SK-N-SH (cell line): ENCODE results near the gene SUFU.

Experiments used
- EP300 ChIP-seq, 2 experiments: IDR thresholded peaks; 2 replicates each; pipeline versions ENCODE4 v1.4.0 to v1.6.1; 2012; ENCODE audit warnings: borderline replicate concordance in 1 of 2, low read depth in 1 of 2, low read length in 1 of 2
- EZH2phosphoT487 ChIP-seq: fragments of 200-600 bp; sonication (generic); IDR thresholded peaks from 2 replicates; pipeline ENCODE4 v1.6.1; 2017; ENCODE audit warnings: low read depth, mixed run types, mild to moderate bottlenecking, antibody characterized with exemption, moderate library complexity, borderline replicate concordance
- FOXM1 ChIP-seq: IDR thresholded peaks from 2 replicates; pipeline ENCODE4 v1.4.0; 2012; ENCODE audit warnings: low read depth, mild to moderate bottlenecking
- JUND ChIP-seq: IDR thresholded peaks from 2 replicates; pipeline ENCODE4 v1.4.0; 2012
- POLR2AphosphoS5 ChIP-seq: IDR thresholded peaks from 2 replicates; pipeline ENCODE4 v1.6.1; 2012; ENCODE audit warnings: low read depth, low read length
- RCOR1 ChIP-seq: fragments of 150-350 bp; IDR thresholded peaks from 2 replicates; pipeline ENCODE4 v1.6.1; 2017; ENCODE audit warnings: antibody characterized with exemption, low read length
- TAF1 ChIP-seq: IDR thresholded peaks from 2 replicates; pipeline ENCODE4 v1.6.1; 2012; ENCODE audit warnings: low read depth, mild to moderate bottlenecking, low read length, moderate library complexity, borderline replicate concordance
- TEAD4 ChIP-seq: IDR thresholded peaks from 2 replicates; pipeline ENCODE4 v1.4.0; 2012; ENCODE audit warnings: mild to moderate bottlenecking, borderline replicate concordance; ENCODE audit not compliant: insufficient read depth
- YY1 ChIP-seq: IDR thresholded peaks from 2 replicates; pipeline ENCODE4 v1.4.0; 2012; ENCODE audit warnings: low read depth, mild to moderate bottlenecking
- TF ChIP-seq, protein P1 (sequence below): IDR thresholded peaks from 2 replicates; pipeline ENCODE4 v1.6.1; 2012; ENCODE audit warnings: mild to moderate bottlenecking, low read depth, low read length, moderate library complexity
- TF ChIP-seq, protein P2 (sequence below): fragments of 200-600 bp; sonication (generic); IDR thresholded peaks from 2 replicates; pipeline ENCODE4 v1.6.1; 2017; ENCODE audit warnings: antibody characterized with exemption, mild to moderate bottlenecking, moderate library complexity
- TF ChIP-seq, protein P3 (sequence below): IDR thresholded peaks from 2 replicates; pipeline ENCODE4 v1.4.0; 2012; ENCODE audit warnings: low read depth, borderline replicate concordance
- TF ChIP-seq, protein P4 (sequence below): IDR thresholded peaks from 2 replicates; pipeline ENCODE4 v1.4.0; 2012; ENCODE audit warnings: low read depth

DNA sequence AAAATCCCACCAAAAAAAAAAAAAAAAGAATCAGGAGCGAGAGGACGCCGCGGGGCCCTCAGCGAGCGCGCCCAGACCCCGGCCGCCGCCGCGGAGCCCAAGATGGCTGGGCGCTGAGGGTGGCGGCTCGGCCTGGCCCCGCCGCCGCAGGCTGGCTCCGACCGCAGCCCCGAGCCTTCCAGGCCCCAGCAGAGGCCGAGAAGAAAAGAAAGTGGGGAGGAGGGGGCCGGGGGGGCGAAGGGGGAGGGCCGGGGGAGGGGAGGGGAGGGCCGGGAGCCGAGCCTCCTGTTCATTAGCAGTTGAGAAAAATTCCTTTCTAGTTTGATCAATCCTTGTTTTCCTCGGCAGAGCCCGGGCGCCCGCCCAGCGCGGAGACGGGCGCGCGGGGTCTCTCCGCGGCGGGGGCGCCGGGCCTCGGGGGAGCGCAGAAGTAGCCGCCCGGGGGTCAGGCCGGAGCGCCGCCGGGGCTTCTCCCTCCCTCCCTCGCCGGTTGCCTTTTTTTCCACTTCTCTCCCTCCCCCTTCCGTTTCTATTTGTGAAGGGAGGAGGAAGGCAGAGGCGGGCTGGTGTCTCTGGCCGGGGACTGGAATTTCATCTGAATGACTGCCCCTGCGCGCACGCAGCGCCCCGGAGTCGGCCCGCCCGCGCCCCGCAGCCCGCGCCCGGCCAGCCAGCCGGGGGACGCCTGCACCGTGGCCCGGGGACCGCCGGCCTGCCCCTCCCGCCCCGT lies 139.7 kb downstream of the SUFU start:
- no peak for TF ChIP-seq TEAD4
- TF ChIP-seq TAF1: peak; percentile 52
- TF ChIP-seq, protein P1, sequence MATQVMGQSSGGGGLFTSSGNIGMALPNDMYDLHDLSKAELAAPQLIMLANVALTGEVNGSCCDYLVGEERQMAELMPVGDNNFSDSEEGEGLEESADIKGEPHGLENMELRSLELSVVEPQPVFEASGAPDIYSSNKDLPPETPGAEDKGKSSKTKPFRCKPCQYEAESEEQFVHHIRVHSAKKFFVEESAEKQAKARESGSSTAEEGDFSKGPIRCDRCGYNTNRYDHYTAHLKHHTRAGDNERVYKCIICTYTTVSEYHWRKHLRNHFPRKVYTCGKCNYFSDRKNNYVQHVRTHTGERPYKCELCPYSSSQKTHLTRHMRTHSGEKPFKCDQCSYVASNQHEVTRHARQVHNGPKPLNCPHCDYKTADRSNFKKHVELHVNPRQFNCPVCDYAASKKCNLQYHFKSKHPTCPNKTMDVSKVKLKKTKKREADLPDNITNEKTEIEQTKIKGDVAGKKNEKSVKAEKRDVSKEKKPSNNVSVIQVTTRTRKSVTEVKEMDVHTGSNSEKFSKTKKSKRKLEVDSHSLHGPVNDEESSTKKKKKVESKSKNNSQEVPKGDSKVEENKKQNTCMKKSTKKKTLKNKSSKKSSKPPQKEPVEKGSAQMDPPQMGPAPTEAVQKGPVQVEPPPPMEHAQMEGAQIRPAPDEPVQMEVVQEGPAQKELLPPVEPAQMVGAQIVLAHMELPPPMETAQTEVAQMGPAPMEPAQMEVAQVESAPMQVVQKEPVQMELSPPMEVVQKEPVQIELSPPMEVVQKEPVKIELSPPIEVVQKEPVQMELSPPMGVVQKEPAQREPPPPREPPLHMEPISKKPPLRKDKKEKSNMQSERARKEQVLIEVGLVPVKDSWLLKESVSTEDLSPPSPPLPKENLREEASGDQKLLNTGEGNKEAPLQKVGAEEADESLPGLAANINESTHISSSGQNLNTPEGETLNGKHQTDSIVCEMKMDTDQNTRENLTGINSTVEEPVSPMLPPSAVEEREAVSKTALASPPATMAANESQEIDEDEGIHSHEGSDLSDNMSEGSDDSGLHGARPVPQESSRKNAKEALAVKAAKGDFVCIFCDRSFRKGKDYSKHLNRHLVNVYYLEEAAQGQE: no peak
- TF ChIP-seq, protein P2, sequence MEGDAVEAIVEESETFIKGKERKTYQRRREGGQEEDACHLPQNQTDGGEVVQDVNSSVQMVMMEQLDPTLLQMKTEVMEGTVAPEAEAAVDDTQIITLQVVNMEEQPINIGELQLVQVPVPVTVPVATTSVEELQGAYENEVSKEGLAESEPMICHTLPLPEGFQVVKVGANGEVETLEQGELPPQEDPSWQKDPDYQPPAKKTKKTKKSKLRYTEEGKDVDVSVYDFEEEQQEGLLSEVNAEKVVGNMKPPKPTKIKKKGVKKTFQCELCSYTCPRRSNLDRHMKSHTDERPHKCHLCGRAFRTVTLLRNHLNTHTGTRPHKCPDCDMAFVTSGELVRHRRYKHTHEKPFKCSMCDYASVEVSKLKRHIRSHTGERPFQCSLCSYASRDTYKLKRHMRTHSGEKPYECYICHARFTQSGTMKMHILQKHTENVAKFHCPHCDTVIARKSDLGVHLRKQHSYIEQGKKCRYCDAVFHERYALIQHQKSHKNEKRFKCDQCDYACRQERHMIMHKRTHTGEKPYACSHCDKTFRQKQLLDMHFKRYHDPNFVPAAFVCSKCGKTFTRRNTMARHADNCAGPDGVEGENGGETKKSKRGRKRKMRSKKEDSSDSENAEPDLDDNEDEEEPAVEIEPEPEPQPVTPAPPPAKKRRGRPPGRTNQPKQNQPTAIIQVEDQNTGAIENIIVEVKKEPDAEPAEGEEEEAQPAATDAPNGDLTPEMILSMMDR: no peak
- TF ChIP-seq POLR2AphosphoS5: peak; percentile 32; the same call in 1 of the 2 replicates
- TF ChIP-seq YY1: no peak
- no peak for TF ChIP-seq EP300 (IDR thresholded peaks at IDR 0.05; ENCODE audit: borderline replicate concordance in 1 of 2, low read depth in 1 of 2, low read length in 1 of 2)
- no peak for TF ChIP-seq RCOR1
- no peak for TF ChIP-seq EZH2phosphoT487
- TF ChIP-seq, protein P3, sequence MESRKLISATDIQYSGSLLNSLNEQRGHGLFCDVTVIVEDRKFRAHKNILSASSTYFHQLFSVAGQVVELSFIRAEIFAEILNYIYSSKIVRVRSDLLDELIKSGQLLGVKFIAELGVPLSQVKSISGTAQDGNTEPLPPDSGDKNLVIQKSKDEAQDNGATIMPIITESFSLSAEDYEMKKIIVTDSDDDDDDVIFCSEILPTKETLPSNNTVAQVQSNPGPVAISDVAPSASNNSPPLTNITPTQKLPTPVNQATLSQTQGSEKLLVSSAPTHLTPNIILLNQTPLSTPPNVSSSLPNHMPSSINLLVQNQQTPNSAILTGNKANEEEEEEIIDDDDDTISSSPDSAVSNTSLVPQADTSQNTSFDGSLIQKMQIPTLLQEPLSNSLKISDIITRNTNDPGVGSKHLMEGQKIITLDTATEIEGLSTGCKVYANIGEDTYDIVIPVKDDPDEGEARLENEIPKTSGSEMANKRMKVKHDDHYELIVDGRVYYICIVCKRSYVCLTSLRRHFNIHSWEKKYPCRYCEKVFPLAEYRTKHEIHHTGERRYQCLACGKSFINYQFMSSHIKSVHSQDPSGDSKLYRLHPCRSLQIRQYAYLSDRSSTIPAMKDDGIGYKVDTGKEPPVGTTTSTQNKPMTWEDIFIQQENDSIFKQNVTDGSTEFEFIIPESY: no peak
- no peak for TF ChIP-seq JUND
- TF ChIP-seq FOXM1: no peak
- TF ChIP-seq, protein P4, sequence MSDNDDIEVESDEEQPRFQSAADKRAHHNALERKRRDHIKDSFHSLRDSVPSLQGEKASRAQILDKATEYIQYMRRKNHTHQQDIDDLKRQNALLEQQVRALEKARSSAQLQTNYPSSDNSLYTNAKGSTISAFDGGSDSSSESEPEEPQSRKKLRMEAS: no peak
